Vagina (tissue), 2 donors: ENCODE results near the gene PPP1R13B. TPM values are rescaled to one million over a fixed set of nuclear protein-coding genes. Genes with fewer than 3 reads are reported as not detected.

Source experiments
- DNase-seq, 2 donors: peaks; one replicate each; pipeline ENCODE4 v3.0.0-alpha.2; 2017; ENCODE audit errors: extremely low spot score in 2 of 2
- H3K27ac ChIP-seq: fragments of 200-600 bp; sonication (generic); one replicate; pipeline ENCODE4 v1.5.1; 2019
- H3K27me3 ChIP-seq: fragments of 200-600 bp; sonication (generic); one replicate; pipeline ENCODE4 v1.5.1; 2019
- H3K36me3 ChIP-seq, 2 donors: fragments of 200-600 bp; sonication (generic); one replicate each; pipeline ENCODE4 v1.5.1; 2017 to 2019
- H3K4me1 ChIP-seq: fragments of 200-600 bp; sonication (generic); one replicate; pipeline ENCODE4 v1.5.1; 2019
- H3K4me3 ChIP-seq, 2 donors: fragments of 200-600 bp; sonication (generic); 1 replicate in 1 of 2; 2 replicates in 1 of 2; pipeline ENCODE4 v1.5.1; 2016 to 2019
- H3K9me3 ChIP-seq: fragments of 200-600 bp; sonication (generic); one replicate; pipeline ENCODE4 v1.5.1; 2019
- CTCF ChIP-seq, 3 experiments: fragments of 450-650 bp in 2 of 3; fragments of 200-600 bp in 1 of 3; sonication (generic) in 1 of 3; IDR thresholded peaks; one replicate each; pipeline ENCODE4 v1.5.1; 2017 to 2019; ENCODE audit warnings: antibody characterized with exemption in 3 of 3, mild to moderate bottlenecking in 2 of 3, moderate library complexity in 2 of 3
- POLR2A ChIP-seq, 2 donors: fragments of 450-650 bp; IDR thresholded peaks; one replicate each; pipeline ENCODE4 v1.6.1; 2017; ENCODE audit warnings: antibody characterized with exemption in 2 of 2, mild to moderate bottlenecking in 2 of 2, moderate library complexity in 2 of 2
- POLR2AphosphoS5 ChIP-seq, 2 donors: sonication (generic); formaldehyde crosslinking; IDR thresholded peaks; one replicate each; pipeline ENCODE4 v1.9.0; 2017; ENCODE audit warnings: antibody characterized with exemption in 2 of 2, mild to moderate bottlenecking in 2 of 2, low read depth in 1 of 2; ENCODE audit not compliant: insufficient read depth in 1 of 2
- intact Hi-C: fragments of 100-400 bp; cut with DNase I; formaldehyde crosslinking; loops from one replicate; pipeline ENCODE4 v1.15.1; 2023
- total RNA-seq: library from RNA; depleted of rRNA; stranded (reverse); fragments of >200 nt; gene quantifications from one replicate; pipeline ENCODE4 v1.2.3, GENCODE V29; 2016

PPP1R13B gene
- 34.1 TPM for total RNA-seq

- H3K9me3 ChIP-seq, result no peaks in the 10 kb centered on the region
- no peak for TF ChIP-seq POLR2AphosphoS5 (IDR thresholded peaks at IDR 0.05; ENCODE audit: insufficient read depth in 1 of 2, low read depth in 1 of 2)
- no peak for TF ChIP-seq CTCF (IDR thresholded peaks at IDR 0.05)
- TF ChIP-seq POLR2A (IDR thresholded peaks at IDR 0.05), result no peak
- H3K36me3 ChIP-seq, result no peaks in the 10 kb centered on the region
- H3K4me1 ChIP-seq, result peaks cover 18% of the 10 kb centered on the region
- intact Hi-C loops, result no loop called here
- no peaks in the 10 kb centered on the region for H3K27me3 ChIP-seq
- DNase-seq, result no peak
- H3K4me3 ChIP-seq, result peak within 1 kb of the TSS; percentile 60 to 92
- H3K27ac ChIP-seq, result peak within 1 kb of the TSS; percentile 82
These were observed at the start of gene PPP1R13B for GRCh38 chr14:103847451-103848174. PPP1R13B (minus strand) TSS chr14:103847575; CDS start chr14:103847307, 268 bp downstream.

DNA sequence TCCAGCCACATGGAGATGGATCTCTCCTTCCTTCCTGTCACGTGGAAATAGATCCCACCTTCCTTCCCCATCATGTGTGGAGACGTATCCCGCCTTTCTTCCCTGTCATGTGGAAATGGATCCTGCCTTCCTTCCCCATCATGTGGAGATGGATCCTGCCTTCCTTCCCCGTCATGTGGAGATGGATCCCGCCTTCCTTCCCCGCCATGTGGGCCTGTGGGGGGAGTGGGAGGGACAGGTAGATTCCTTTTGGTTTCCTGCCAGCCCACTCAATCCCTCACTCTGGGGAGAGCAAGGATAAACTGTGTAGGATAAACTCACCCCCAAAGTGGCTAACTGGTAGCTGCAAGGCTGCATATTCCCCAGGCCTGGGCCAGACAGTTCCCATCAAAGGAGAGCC lies 49.2 kb upstream of the PPP1R13B start:
- Histone ChIP-seq H3K4me1 (no peaks in the 10 kb centered on the region), H3K36me3 (no peaks in the 10 kb centered on the region), H3K9me3 (no peaks in the 10 kb centered on the region), H3K27me3 (no peaks in the 10 kb centered on the region), H3K27ac (no peak overlapping the region), H3K4me3 (no peak overlapping the region)
- DNase-seq, result no peak
- TF ChIP-seq POLR2AphosphoS5 (IDR thresholded peaks at IDR 0.05; ENCODE audit: insufficient read depth in 1 of 2, low read depth in 1 of 2) (no peak), POLR2A (IDR thresholded peaks at IDR 0.05) (no peak), CTCF (IDR thresholded peaks at IDR 0.05) (no peak)
- intact Hi-C loops, result loop anchor here (10.0 kb wide), 1 partner anchor 92 kb away; no protein-coding TSS in a partner anchor

DNA sequence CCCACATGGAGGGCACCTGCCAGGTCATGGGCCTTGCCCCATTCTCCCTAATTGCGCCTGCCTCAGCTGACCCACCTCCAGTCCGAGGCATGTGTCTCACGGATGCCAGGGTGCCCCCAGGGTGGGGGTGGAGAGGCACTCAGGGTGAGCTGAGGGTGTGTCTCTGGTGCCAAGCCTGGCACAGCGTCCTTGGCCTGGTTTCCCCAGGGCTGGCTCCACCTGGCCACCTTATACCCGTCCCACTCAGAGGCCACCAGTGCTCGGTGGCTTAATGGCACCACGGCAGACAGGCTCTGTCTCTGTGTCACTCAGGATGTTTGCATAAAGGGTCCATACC lies 47.3 kb upstream of the PPP1R13B start:
- H3K4me3 ChIP-seq, result no peak overlapping the region
- TF ChIP-seq POLR2AphosphoS5 (IDR thresholded peaks at IDR 0.05; ENCODE audit: insufficient read depth in 1 of 2, low read depth in 1 of 2) (no peak), CTCF (IDR thresholded peaks at IDR 0.05) (no peak), POLR2A (IDR thresholded peaks at IDR 0.05) (no peak)
- intact Hi-C loops, result loop anchor here (10.0 kb wide), 1 partner anchor 90 kb away; no protein-coding TSS in a partner anchor
- no peaks in the 10 kb centered on the region for H3K9me3 ChIP-seq
- no peaks in the 10 kb centered on the region for H3K36me3 ChIP-seq
- no peaks in the 10 kb centered on the region for H3K27me3 ChIP-seq
- no peak overlapping the region for H3K27ac ChIP-seq
- peaks cover 4% of the 10 kb centered on the region for H3K4me1 ChIP-seq
- no peak for DNase-seq

DNA sequence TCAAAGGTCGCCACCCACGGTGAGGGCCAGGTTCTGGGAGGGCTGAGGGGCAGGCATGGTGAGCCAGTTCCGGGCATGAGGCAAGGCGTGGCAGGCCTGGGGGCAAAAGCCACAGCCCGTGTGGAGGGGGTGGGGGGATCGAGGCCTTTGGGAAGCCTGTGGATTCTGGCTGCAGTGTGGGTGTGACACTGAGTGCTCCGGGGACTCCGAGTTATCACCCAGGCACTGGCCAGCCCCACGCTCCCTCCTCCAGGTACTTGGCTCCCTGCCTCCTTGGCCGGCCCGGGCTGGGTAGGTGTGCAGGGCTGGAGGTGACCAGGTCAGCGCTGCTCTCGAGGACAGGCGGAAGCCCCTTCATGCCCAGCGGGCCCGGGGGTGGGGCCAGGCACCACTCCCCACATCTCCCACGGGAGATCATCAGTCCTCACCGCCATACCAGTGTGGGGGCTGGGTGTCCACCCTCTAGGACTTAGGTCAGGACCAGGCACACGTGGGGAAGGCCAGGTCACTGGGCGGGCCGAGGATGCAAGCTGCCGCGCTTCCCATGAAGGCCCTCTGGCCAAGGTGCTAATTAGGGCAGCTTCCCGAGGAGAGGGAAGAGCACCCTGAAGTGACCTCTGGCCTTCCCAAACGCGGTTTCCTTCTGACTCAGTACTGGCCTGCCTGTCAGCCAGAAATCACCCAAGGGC lies 46.8 kb upstream of the PPP1R13B start:
- no peak for TF ChIP-seq POLR2A (IDR thresholded peaks at IDR 0.05)
- TF ChIP-seq POLR2AphosphoS5 (IDR thresholded peaks at IDR 0.05; ENCODE audit: insufficient read depth in 1 of 2, low read depth in 1 of 2), result no peak
- TF ChIP-seq CTCF (IDR thresholded peaks at IDR 0.05), result no peak
- peaks cover 4% of the 10 kb centered on the region for H3K4me1 ChIP-seq
- no peaks in the 10 kb centered on the region for H3K27me3 ChIP-seq
- H3K36me3 ChIP-seq, result no peaks in the 10 kb centered on the region
- H3K27ac ChIP-seq, result no peak overlapping the region
- H3K4me3 ChIP-seq, result no peak overlapping the region
- intact Hi-C loops, result loop anchor here (10.0 kb wide), 1 partner anchor 89 kb away; no protein-coding TSS in a partner anchor
- no peaks in the 10 kb centered on the region for H3K9me3 ChIP-seq
- no peak for DNase-seq

DNA sequence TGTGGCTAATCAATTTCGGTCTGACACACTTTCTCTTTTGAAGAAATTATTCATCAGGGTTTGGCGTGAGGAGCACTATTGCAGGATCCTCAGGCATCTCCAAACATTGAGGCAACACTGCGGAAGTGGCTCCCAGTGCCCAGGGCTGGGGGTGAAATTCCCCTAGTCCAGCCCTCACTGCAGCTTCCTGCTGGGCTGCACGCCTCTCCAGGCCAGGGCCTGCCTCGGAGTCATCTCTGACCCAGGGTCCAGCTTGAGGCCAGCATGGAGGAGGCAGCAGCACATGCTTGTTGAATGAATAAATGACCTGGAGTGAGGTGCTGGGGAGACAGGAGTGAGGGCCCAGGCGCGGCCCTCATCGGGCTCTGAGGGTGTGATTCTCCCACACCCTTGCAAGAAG lies 44.9 kb upstream of the PPP1R13B start:
- Histone ChIP-seq H3K9me3 (no peaks in the 10 kb centered on the region), H3K4me1 (peaks cover 4% of the 10 kb centered on the region), H3K27me3 (no peaks in the 10 kb centered on the region), H3K36me3 (no peaks in the 10 kb centered on the region), H3K27ac (no peak overlapping the region), H3K4me3 (no peak overlapping the region)
- intact Hi-C loops, result loop anchor here (10.0 kb wide), 1 partner anchor 87 kb away; no protein-coding TSS in a partner anchor
- no peak for TF ChIP-seq POLR2AphosphoS5 (IDR thresholded peaks at IDR 0.05; ENCODE audit: insufficient read depth in 1 of 2, low read depth in 1 of 2)
- TF ChIP-seq POLR2A (IDR thresholded peaks at IDR 0.05), result no peak
- TF ChIP-seq CTCF (IDR thresholded peaks at IDR 0.05), result no peak
- no peak for DNase-seq
